8988T (cell line): Measurements from ENCODE around the gene PARD3B.

Experiments used
- DNase-seq: peaks from one replicate; pipeline ENCODE4 v3.0.0; 2011

The PARD3B gene

DNA sequence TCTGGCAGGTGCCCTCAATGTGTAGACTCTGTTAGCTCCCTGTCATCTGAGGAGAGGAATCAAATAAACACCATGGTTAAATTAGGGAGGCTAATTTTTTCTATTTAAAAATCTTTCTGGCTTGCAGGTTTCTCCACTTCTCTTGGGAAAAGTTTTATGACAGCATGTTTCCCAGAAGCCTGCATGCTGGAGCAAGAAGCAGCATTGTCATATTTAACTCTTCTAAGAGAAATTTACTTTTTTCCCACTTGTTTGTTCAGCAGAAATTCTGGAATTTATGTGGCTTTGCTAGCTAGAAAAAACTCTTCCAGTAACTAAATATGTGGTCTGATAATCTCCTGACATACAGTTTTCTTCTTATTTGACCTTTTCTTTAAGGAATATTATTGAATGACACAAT is 230.5 kb downstream of the PARD3B start:
- DNase-seq, result no peak

DNA sequence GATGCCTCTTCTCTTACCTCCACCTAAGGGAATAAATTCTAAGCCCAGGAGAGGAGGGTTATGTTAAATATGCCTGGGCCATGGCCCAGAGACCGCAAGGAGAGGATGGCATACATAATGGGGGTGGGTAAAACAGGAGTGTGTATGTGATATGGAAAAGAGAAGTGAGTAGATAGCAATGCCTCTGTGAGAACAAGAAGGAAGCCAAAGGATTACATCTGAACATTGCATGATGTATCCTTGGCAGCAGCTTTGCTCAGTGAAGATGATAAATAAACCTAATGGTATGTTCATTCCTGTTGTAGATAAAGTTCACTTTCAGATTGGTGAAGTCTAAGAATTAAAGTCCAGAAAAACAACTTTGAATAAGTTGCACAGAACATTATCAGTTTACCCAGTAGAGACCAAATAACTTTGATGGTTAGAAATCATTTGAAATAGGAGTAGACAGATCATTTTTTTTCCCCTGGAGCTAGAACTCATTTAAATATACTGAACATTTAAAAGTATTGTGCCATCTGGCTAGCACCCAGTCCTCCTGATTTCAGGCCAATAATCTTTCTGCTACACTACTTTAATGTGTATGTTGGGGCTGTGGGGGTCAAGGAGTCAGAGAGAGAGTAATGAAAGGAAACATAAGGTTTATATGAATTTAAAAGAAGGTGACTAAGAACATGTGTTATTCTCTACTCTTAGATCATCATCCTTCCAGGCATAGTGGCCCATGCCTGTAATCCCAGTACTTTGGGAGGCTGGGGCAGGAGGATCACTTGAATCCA is 231.7 kb downstream of the PARD3B start:
- no peak for DNase-seq

DNA sequence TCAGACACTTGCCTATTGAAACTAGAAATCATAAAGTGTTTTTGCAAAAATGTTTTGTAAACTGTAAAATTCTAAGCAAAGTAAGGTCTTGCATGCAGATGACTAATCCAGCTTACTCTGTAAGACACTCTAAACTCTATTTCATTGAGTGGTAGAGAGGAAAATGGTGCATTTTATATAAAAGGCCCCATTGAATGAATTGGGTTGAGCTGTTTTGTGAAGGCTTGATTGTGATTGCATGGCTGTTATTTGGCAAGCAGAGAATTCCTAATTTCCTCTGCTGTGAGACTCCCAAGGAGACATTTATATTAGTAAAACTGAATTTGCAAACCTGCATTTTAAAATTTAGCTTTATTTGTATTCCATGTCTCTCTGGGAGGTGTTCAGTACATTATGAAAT is 234.5 kb downstream of the PARD3B start:
- no peak for DNase-seq

DNA sequence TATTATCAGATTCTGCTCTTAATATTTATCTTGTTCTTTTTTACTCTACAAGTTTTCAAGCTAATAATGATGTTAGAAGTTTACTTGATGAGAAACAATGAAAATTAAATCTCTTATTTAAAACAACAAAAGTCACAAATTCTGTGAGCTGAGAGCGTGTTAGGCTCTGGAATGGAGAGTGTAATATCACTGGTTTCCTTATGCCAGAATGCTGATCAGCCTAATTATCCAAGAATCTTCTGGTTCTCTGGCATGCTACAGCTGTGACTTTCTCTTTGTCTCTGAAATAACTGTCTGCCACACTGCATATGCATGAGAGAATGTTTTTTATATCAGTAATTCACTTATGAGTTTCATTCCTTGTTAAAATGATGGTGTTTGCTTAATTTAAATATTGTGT is 236.7 kb downstream of the PARD3B start:
- DNase-seq, result no peak

DNA sequence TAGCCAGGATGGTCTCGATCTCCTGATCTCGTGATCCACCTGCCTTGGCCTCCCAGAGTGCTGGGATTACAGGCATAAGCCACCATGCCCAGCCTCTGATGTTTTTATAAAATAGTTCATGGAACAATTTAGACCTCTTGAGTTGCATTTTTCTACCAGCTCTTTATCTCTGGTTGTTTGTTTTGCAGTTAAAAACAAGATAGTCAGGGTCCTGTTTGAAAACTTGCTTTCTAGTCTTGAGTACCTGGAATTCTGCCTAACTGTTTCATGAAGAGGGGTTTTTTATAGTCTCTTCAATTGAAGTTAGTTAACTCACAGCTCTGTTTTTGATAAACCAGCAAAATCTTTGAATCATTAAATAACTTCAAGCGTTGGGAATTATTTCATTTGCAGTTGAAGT is 244.8 kb downstream of the PARD3B start:
- DNase-seq, result no peak

DNA sequence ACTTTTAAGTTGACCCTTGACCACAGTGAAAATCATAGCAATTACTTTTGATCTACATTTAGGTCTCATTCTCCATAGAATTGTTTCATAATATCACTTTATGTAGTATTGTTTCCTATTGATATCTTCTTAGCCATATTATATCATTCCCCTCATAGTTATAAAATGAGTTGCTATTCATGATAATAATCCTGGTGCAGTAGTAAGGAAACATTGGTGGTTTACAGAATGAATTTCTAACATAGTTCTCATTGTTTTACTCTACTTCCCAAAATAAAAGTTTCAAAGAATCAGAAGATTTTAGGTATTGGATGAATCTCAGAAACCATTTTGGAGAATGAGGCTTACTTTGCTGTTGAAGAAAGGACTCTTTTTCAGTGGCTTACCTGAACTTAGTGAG is 246.0 kb downstream of the PARD3B start:
- no peak for DNase-seq

DNA sequence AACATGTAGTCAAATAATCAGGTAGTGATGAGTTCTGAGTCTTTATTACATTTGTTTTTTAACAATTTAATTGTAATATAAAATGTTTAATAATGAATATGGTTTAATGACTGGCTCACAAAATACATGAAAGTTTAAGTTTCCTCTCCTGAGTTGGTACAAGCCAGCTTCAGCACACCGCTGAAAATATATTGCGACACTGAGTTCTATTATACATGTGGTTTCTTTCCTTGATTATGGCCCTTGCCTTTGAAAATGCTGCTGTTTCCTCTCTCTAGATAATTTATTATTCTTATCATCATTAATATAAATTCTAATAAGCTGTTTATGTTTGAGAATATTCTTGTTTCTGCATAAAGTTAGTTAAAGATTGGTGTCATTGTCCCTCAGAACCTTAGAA is 249.3 kb downstream of the PARD3B start:
- DNase-seq, result no peak

DNA sequence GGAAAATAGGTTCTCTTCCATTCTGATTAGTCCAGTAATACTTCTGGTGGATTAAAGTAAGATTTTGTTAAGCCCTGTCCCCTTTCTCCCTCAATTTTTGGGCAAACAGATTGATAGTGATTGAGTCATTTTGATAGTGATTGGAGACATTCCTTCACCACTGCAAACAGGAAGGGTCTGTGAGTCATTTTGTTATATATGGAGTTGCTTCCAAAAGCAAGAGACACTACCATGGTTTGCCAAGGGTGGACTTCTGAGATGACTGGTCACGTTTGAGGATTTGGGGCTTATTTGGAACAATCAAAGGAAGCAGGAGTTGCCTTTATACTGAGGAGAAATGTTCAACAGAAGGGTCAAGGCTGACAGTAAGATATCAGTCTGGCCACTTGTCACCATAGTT is 249.9 kb downstream of the PARD3B start:
- DNase-seq, result no peak

DNA sequence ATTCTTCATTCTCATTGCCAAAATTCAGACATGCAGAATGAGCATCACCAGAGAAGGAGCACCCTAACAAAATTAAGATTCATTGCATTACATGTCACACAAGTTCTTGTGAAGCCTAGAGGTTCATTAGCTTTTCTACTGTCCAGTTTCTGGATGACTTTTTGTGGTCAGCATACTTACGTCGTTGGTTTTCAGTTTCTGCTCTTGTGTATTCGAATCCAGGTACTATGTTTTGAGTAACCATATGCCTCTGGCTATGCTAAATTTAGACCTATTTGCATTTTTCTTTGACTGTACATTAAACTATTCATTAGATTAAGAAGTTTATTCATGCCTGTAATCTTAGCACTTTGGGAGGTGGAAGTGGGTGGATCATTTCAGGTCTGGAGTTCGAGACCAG is 251.3 kb downstream of the PARD3B start:
- no peak for DNase-seq

DNA sequence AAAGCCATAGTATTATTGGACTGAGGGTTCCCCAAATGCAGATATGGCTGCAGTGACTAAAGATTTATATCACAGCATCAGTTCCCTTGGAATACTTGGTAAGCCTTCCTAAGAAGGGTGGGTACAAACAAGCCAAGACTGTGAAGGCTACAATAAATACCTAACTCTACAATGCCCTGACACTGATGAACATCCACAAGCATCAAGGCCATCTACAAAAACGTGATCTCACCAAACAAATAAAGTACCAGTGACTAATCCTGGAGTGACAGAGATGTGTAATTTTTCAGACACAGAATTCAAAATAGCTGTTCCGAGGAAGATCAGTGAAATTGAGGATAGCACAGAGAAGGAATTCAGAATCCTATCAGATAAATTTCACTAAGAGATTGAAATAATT is 254.5 kb downstream of the PARD3B start:
- no peak for DNase-seq

DNA sequence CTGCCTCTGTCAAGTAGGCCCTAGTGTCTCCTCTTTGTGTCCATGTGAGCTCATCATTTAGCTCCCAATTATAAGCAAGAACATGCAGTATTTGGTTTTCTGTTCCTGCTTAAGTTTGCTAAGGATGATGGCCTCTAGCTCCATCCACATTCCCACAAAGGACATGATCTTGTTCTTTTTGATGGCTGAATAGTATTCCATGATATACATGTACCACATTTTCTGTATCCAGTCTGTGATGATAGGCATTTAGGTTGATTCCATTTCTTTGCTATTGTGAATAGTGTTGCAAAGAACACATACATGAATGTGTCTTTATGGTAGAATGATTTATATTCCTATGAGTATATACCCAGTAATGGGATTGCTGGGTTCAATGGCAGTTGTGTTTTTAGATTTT is 263.2 kb downstream of the PARD3B start:
- DNase-seq, result no peak

DNA sequence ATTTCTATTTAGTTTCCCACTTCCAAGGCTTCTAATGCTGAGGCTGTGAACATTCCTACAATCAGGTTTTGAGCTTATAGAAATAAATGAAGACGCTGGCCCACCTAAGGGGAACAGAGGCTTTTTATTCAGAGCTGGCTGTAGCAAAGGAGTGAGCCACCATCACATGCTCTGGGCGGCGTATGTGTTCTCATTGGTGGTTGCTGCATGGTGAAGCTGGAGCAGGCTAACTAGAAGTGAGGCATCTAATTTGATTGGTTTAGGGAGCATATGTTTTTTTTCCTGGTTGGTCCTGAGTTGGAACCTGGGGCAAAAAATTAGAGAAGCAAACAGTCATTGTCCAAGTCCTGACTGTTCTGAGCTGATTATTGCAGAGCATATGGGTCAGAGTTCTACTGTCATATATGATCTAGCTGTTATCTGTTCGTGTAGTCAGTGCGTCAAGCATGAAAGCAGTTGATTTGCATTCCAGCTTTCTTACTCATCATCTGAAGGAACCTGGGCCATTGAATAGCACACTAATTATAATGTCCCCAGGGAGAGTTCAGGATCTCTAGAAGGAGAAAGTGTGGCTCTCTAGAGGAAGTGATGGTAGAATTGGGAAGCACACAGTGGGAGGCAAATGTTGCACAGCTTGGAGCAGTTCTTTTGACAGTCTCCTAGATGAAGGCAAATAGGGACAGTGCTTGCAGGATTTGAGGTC is 279.6 kb downstream of the PARD3B start:
- no peak for DNase-seq

DNA sequence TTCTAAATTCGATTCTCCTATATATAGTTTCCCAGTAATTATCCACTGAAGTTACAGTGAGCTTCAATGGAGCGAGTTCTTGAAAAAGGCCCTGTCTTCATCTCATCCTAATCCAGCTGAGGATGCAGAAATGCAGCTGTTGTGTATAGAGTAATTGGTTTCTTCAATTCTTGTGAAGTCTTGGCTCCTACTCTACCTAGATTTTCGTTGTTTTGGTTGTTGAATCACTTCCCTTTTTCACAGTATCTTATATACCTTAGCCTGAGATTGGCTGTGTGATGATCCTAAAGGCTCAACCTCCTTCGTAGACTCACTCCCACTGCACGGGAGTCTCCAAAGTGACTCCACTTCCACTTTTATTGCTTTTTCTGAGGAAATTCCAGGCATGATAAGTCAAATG is 280.4 kb downstream of the PARD3B start:
- DNase-seq, result no peak

DNA sequence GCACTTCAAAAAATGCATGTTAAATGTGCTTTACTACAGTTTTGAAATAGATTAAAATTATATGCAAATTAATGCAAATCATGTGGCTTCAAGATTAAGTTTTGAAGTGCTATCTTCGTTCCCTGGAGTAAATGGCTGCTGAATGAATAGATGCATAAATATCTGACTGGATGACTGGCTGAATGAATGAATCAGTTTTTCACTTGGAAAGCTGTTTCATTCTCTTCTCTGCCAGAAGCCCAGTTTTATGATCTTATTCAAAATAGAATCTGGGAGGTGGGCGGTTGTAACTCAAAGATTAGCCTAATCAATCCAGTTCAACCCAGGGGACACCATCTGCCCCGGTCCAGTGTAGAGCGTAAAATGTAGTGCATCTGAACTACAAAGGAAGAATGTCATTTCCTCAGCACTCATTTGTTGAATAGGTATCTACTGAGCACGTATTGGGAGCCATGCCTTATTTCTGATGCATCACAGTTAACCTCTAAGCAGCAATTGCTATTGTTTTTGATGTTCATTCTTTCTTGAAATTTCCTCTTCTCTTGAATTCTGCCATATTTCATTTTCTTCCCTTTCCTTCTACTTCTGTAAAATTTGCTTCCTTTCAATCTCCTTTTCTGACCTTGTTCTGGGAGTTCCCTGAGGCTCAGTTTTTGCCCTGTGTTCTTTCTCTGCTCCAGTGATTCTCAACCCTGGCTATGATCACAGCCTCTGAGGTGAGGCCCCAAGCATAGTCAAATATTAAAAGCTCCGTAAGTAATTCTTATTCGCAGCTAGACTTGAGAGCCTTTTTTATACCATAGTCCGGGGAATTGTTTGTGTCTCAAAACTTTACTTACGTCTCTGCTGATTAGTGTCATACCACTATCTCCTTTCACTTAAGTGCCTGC is 282.7 kb downstream of the PARD3B start:
- DNase-seq, result no peak

DNA sequence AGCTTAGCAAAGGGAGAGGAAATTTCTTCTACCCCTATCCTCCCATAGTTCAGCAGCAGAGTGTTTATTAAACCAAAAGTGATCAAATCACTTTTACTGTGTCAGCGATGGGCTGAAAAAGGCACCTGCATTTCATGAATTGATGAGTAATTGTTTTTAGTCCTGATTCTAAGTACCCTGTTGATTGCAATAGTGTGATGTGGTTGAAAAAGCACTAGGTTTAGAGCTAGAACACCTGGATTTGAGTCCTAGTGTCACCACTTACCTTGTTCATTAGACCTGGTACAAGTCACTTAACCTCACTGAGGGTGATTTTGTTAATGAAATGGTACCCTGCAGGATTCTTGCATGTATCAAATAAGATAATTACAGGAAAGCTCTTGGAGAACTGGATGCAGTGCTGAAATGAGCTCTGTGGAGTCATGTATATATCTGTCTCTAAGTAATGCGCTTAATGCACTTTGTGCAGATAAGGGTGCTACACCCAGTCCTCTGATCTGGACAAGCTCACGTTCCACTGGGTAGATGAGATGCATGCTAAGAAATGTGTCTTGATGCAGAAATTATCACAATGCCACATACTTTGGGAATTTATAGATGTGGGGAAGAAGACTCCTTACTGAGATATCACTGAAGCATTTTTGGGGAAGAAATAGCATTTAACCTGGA is 289.6 kb downstream of the PARD3B start:
- no peak for DNase-seq

DNA sequence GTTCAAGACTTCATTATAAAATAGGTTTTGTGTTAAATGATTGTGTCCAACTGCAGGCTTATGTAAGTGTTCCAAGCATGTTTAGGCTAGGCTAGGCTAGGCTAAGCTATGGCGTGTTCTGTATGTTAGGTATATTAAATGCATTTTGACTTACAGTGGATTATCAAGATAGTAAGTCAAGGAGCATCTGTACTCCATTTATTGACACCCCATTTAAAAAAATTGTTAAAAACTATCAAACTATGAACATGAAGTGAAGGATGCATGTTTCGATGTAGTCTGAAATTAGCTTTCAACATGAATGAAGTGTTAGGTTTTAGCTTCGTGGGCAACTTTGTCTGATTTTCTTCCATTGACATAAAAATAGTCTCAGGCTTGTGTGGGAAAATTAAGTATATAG is 290.5 kb downstream of the PARD3B start:
- DNase-seq, result no peak

DNA sequence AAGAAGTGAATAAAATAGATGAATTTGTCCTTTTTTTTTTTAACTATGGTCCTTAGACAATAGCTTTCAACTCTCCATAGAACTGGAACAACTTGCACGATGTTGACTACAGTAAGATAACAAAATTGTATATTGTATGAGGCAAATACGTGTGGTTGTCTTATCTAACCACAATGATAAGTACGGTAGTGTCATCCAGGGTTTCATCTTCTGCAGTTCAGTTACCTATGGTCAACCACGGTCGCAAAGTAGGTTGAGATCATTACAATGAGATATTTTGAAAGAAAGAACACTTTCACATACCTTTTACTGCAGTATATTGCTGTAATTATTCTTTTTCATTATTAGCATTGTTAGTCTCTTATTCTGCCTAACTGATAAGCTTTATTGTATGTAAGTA is 295.2 kb downstream of the PARD3B start:
- DNase-seq, result no peak

DNA sequence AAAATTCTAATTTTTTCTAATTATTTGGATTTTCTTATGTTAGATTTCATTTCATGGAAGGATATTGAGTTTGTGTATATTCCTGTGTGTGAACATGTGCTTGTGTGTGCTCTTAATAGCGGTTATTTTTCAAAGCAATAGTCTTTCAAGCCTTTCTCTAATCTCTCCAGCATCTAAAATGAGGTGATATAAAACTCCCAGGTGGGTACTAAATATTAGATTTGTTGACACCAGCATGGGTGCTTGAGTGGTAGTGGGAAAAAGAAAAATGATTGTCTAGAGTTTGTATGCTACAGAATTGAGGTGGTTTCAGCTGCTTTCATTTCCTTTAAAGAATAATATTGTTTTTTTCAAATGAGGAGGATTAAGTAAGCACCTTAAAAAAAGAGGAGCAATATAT is 296.8 kb downstream of the PARD3B start:
- DNase-seq, result no peak

DNA sequence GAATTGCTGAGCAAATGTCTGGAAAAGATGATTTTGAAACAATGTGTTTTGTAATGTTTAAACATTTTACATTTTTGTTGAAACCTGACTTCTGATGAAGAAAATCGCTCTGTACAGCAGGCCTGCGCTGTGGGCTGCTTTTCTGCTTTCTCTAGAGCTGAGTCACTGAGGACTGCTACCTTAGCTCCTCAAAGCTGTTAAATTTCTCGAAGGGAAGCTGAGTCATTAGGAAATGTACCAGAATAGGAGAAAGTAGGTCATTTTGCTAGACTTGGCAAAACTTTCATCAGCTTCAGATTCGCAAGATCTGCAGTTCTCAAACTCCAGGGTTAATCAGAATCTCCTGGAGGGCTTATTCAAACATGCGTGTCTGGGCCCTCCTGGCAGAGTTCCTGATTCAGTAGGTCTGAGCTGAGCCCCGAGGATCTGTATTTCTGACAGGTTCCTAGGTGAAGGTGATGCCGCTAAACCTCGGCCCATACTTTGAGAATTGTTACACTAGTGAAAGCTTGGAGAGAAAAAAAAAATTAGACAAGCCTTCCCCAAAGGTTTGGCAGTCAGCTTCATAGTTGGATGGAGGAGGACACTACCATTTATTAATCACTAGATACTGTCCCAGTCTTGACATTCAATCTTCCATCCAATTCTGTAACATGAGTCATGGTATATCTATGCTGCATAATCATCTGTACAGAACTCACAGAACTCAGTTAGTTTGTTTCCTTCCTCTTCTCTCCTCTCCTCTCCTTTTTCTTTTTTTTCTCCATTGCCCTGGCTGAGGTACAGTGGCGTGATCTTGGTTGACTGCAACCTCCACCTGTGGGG is 297.6 kb downstream of the PARD3B start:
- peak; percentile 11 for DNase-seq

DNA sequence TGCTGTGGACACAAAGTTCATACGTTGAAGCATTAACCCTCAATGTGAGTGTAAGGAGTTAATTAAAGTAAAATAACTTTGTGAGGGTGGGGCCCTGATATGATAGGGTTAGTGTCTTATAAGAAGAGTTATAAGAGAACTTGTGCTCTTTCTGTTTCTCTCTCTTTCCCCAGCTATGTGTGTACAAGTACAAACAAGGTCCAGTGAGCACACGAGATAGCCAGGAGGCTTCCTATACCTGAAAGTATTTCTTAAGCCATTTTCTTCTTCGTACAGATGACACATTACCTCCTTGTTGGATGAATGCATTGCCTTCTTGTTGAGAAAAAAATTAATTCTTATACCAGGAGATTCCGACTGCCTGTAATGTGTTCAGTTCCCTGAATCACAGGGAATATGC is 301.2 kb downstream of the PARD3B start:
- no peak for DNase-seq

DNA sequence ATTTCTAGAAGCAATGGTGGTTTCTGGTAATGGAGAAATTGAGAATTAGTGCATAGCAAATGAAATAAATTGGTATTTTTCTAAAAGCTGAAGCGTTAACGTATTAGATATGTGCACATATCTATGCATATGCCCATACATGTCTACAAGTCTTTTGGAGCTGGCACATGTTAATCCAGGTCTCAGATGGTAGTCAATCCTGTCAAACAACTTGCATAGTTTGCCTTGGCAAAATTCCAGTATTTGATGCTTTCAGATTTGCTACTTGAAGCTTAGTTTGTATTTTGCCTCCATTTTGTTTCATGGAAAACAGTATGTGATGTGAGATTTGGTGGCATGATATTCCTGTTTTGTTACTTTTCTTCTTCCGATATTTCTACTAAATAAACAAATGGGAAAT is 304.6 kb downstream of the PARD3B start:
- no peak for DNase-seq

DNA sequence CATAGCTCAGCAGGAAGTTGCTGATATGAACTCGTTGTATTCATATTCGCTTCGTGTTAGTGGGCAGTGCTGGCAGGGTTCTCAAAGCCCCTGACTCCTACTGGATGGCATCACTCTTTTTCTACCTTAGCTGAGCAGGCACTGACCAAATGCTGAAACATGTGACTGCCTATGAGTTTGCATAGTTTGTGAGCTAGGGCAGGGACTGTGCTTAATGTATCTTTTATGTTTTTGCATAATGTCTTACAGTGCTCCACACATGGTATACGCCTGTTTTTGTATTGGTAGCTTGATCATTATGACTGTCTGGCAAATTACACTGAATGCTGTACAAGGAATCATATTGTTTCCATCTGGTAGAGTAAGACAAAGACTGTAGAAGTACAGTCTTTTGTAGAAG is 305.3 kb downstream of the PARD3B start:
- no peak for DNase-seq
